Breast epithelium (tissue), 3 donors: ENCODE data around the gene MAD1L1.

Experiments
- CTCF ChIP-seq, 3 donors: fragments of 450-650 bp; IDR thresholded peaks; one replicate each; pipeline ENCODE4 v1.5.1; 2016 to 2017; ENCODE audit warnings: antibody characterized with exemption in 3 of 3, mild to moderate bottlenecking in 3 of 3, moderate library complexity in 3 of 3
- POLR2A ChIP-seq: fragments of 450-650 bp; IDR thresholded peaks from one replicate; pipeline ENCODE4 v1.6.1; 2016; ENCODE audit warnings: antibody characterized with exemption, mild to moderate bottlenecking, moderate library complexity
- POLR2AphosphoS5 ChIP-seq, 3 donors: sonication (generic); formaldehyde crosslinking; IDR thresholded peaks; one replicate each; pipeline ENCODE4 v1.6.1; 2017; ENCODE audit warnings: antibody characterized with exemption in 3 of 3

- no peak for TF ChIP-seq CTCF (IDR thresholded peaks at IDR 0.05)
- TF ChIP-seq POLR2A, result no peak
- no peak for TF ChIP-seq POLR2AphosphoS5 (IDR thresholded peaks at IDR 0.05)
Observed at GRCh38 chr7:2229467-2229866, 3.3 kb downstream of the MAD1L1 start.
